Caco-2 (cell line): ENCODE measurements around the gene NCAPD3. TPM values are rescaled to one million over a fixed set of nuclear protein-coding genes. Genes with fewer than 3 reads are reported as not detected.

ENCODE experiments used
- BruUV-seq: library from RNA; stranded (reverse); fragments of 400-500 nt; replicated peaks from 2 replicates; lab custom pipeline; 2021; lab: Mats Ljungman, UMichigan
- CTCF ChIA-PET: fragments of 300-600 bp; sonication (Branson Sonifier 250); formaldehyde crosslinking; loops from one replicate; lab custom pipeline; 2022; ENCODE audit warnings: antibody characterized with exemption; lab: Charles Lee
- POLR2A ChIA-PET: fragments of 300-600 bp; sonication (Branson Sonifier 250); formaldehyde crosslinking; loops from one replicate; lab custom pipeline; 2022; ENCODE audit warnings: antibody characterized with exemption; lab: Charles Lee
- DNase-seq, 2 experiments: peaks; one replicate each; pipeline versions ENCODE4 v3.0.0 to v3.0.0-alpha.2; 2020 to 2022
- H3K27me3 ChIP-seq: replicated peaks from 2 replicates; pipeline ENCODE4 v1.6.0; 2011; ENCODE audit warnings: low read length; ENCODE audit not compliant: control insufficient read depth, insufficient read depth
- H3K36me3 ChIP-seq: 2 replicates; pipeline ENCODE4 v1.5.1; 2011; ENCODE audit warnings: low read length; ENCODE audit not compliant: control insufficient read depth, insufficient read depth
- H3K4me1 ChIP-seq: fragments of 250-450 bp; sonication (Bioruptor Pico); 2 replicates; pipeline ENCODE4 v1.5.1; 2020; ENCODE audit warnings: mild to moderate bottlenecking
- H3K4me3 ChIP-seq: 2 replicates; pipeline ENCODE4 v1.5.1; 2011; ENCODE audit warnings: low read depth, mild to moderate bottlenecking, control low read depth, low read length
- H3K9me3 ChIP-seq: fragments of 250-450 bp; sonication (Bioruptor Pico); 2 replicates; pipeline ENCODE4 v1.5.1; 2020; ENCODE audit warnings: mild to moderate bottlenecking, moderate library complexity
- H3K27ac Mint-ChIP-seq: one replicate; pipeline ENCODE4 v1.8.0; 2022; ENCODE audit warnings: mixed read lengths; ENCODE audit not compliant: unreplicated experiment
- H3K27me3 Mint-ChIP-seq: one replicate; pipeline ENCODE4 v1.8.0; 2022; ENCODE audit warnings: mixed read lengths; ENCODE audit not compliant: insufficient read depth, unreplicated experiment
- H3K36me3 Mint-ChIP-seq: one replicate; pipeline ENCODE4 v1.8.0; 2022; ENCODE audit warnings: mild to moderate bottlenecking, mixed read lengths; ENCODE audit not compliant: insufficient read depth, unreplicated experiment
- H3K4me1 Mint-ChIP-seq: one replicate; pipeline ENCODE4 v1.8.0; 2022; ENCODE audit warnings: low read depth, mixed read lengths; ENCODE audit not compliant: unreplicated experiment
- H3K4me3 Mint-ChIP-seq: one replicate; pipeline ENCODE4 v1.8.0; 2022; ENCODE audit warnings: mild to moderate bottlenecking, moderate library complexity, mixed read lengths; ENCODE audit not compliant: unreplicated experiment
- H3K9me3 Mint-ChIP-seq: one replicate; pipeline ENCODE4 v1.8.0; 2022; ENCODE audit warnings: mixed read lengths; ENCODE audit not compliant: unreplicated experiment
- intact Hi-C: fragments of 100-400 bp; cut with micrococcal nuclease; formaldehyde crosslinking; loops from one replicate; pipeline ENCODE4 v1.10.0; 2022; ENCODE audit not compliant: unreplicated experiment
- total RNA-seq: library from RNA; stranded (reverse); gene quantifications from 2 replicates; pipeline ENCODE4 v1.2.3, GENCODE V29; 2022
- TF ChIP-seq, protein P1 (sequence below), 2 experiments: fragments of 200-600 bp in 1 of 2; IDR thresholded peaks; 1 replicate in 1 of 2; 2 replicates in 1 of 2; pipeline versions ENCODE4 v1.5.1 to v1.8.0; 2011 to 2022; ENCODE audit warnings: antibody characterized with exemption in 1 of 2, control low read depth in 1 of 2, inconsistent platforms in 1 of 2, low read depth in 1 of 2, low read length in 1 of 2, mild to moderate bottlenecking in 1 of 2, moderate library complexity in 1 of 2; ENCODE audit not compliant: insufficient read depth in 1 of 2, severe bottlenecking in 1 of 2, unreplicated experiment in 1 of 2

NCAPD3 gene
- total RNA-seq, 1 experiment from 2014 or later, result 108 TPM

DNA sequence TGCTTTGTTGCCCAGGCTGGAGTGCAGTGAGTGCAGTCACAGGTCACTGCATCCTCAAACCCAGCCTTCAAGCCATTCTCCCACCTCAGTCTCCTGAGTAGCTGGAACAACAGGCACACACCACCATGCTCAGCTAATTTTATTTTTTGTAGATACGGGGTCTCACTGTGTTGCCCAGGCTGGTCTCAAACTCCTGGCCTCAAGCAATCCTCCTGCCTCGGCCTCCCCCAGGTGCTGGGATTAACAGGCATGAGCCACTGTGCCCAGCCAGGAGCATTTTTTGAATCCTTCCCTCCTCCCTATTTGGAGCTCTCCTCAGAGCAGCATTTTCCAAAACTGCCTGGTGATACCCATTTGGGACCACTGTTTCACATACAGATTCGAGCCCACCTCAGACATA is 77.2 kb downstream of the NCAPD3 start:
- no TSS peak for BruUV-seq
- Mint-ChIP-seq H3K4me1 (no peaks in the 10 kb centered on the region), H3K9me3 (no peaks in the 10 kb centered on the region), H3K27me3 (peaks cover 22% of the 10 kb centered on the region), H3K4me3 (no peak overlapping the region), H3K27ac (no peak overlapping the region), H3K36me3 (peaks cover 37% of the 10 kb centered on the region)
- Histone ChIP-seq H3K4me3 (no peak overlapping the region), H3K9me3 (no peaks in the 10 kb centered on the region), H3K27me3 (no peaks in the 10 kb centered on the region), H3K36me3 (no peaks in the 10 kb centered on the region), H3K4me1 (no peaks in the 10 kb centered on the region)
- POLR2A ChIA-PET, result interaction anchor here (0.6 kb wide), 1 partner anchor 86 kb away, joined by 3 read pairs; no protein-coding TSS in a partner anchor
- CTCF ChIA-PET, result no interaction called here
- intact Hi-C loops, result no loop called here
- DNase-seq, result no peak
- TF ChIP-seq, protein P1, sequence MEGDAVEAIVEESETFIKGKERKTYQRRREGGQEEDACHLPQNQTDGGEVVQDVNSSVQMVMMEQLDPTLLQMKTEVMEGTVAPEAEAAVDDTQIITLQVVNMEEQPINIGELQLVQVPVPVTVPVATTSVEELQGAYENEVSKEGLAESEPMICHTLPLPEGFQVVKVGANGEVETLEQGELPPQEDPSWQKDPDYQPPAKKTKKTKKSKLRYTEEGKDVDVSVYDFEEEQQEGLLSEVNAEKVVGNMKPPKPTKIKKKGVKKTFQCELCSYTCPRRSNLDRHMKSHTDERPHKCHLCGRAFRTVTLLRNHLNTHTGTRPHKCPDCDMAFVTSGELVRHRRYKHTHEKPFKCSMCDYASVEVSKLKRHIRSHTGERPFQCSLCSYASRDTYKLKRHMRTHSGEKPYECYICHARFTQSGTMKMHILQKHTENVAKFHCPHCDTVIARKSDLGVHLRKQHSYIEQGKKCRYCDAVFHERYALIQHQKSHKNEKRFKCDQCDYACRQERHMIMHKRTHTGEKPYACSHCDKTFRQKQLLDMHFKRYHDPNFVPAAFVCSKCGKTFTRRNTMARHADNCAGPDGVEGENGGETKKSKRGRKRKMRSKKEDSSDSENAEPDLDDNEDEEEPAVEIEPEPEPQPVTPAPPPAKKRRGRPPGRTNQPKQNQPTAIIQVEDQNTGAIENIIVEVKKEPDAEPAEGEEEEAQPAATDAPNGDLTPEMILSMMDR (IDR thresholded peaks at IDR 0.05; ENCODE audit: insufficient read depth in 1 of 2, low read depth in 1 of 2, low read length in 1 of 2, severe bottlenecking in 1 of 2, unreplicated experiment in 1 of 2), result no peak

DNA sequence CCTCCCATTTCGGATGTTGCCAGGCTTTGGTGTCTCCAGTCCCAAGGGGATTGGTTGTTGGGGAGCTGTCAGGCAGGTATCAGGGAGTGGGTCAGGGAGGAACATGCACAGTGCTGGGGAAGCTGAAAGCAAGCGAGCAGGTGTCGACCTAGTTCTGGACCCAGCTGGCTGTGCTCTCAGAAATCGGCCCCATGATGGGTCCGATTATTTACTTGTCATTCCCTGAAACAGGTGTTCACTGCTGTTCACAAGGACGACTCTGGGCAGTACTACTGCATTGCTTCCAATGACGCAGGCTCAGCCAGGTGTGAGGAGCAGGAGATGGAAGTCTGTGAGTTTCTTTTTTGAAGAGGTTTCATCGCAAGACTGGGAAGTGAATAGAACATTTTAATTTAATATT is 78.1 kb downstream of the NCAPD3 start:
- H3K4me1 Mint-ChIP-seq, result no peaks in the 10 kb centered on the region
- ChIA-PET CTCF (no interaction called here), POLR2A (no interaction called here)
- Histone ChIP-seq H3K9me3 (no peaks in the 10 kb centered on the region), H3K36me3 (no peaks in the 10 kb centered on the region), H3K4me1 (no peaks in the 10 kb centered on the region), H3K4me3 (no peak overlapping the region), H3K27me3 (no peaks in the 10 kb centered on the region)
- H3K9me3 Mint-ChIP-seq, result no peaks in the 10 kb centered on the region
- no TSS peak for BruUV-seq
- no peak overlapping the region for H3K27ac Mint-ChIP-seq
- TF ChIP-seq, protein P1 (IDR thresholded peaks at IDR 0.05; ENCODE audit: insufficient read depth in 1 of 2, low read depth in 1 of 2, low read length in 1 of 2, severe bottlenecking in 1 of 2, unreplicated experiment in 1 of 2), result no peak
- no peak overlapping the region for H3K4me3 Mint-ChIP-seq
- H3K27me3 Mint-ChIP-seq, result peaks cover 29% of the 10 kb centered on the region
- intact Hi-C loops, result no loop called here
- peaks cover 28% of the 10 kb centered on the region for H3K36me3 Mint-ChIP-seq
- DNase-seq, result no peak

DNA sequence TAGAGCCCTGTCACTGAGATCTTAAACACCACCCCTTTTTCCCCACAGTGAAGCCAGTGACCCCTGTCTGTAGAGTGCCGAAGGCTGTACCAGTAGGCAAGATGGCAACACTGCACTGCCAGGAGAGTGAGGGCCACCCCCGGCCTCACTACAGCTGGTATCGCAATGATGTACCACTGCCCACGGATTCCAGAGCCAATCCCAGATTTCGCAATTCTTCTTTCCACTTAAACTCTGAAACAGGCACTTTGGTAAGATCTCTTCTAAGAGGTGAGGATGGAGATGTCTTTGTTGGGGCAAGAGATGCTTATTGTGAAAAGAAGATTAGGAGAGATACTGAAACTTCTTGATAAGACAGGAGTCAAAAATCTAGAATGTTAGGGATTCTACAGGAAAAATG is 79.0 kb downstream of the NCAPD3 start:
- no TSS peak for BruUV-seq

More for the DNA sequence above, 79.0 kb downstream of the NCAPD3 start:
- peaks cover 29% of the 10 kb centered on the region for H3K27me3 Mint-ChIP-seq
- TF ChIP-seq, protein P1 (IDR thresholded peaks at IDR 0.05; ENCODE audit: insufficient read depth in 1 of 2, low read depth in 1 of 2, low read length in 1 of 2, severe bottlenecking in 1 of 2, unreplicated experiment in 1 of 2), result no peak
- ChIA-PET POLR2A (no interaction called here), CTCF (interaction anchor here (0.5 kb wide), 1 partner anchor 86 kb away, joined by 3 read pairs; no protein-coding TSS in a partner anchor)
- no peaks in the 10 kb centered on the region for H3K4me1 Mint-ChIP-seq
- H3K4me3 Mint-ChIP-seq, result no peak overlapping the region
- no peak for DNase-seq
- no peaks in the 10 kb centered on the region for H3K36me3 ChIP-seq
- no peak overlapping the region for H3K4me3 ChIP-seq
- intact Hi-C loops, result no loop called here
- H3K27me3 ChIP-seq, result no peaks in the 10 kb centered on the region
- H3K9me3 Mint-ChIP-seq, result no peaks in the 10 kb centered on the region
- peaks cover 25% of the 10 kb centered on the region for H3K36me3 Mint-ChIP-seq
- no peaks in the 10 kb centered on the region for H3K9me3 ChIP-seq
- no peaks in the 10 kb centered on the region for H3K4me1 ChIP-seq
- H3K27ac Mint-ChIP-seq, result no peak overlapping the region
